H1 (cell line): Measurements from ENCODE around the gene KXD1. TPM values are rescaled to one million over a fixed set of nuclear protein-coding genes. Genes with fewer than 3 reads are reported as not detected.

Source experiments
- CTCF ChIA-PET: fragments of 300-600 bp; sonication (Branson Sonifier 250); formaldehyde crosslinking; loops from one replicate; lab custom pipeline; 2021; ENCODE audit not compliant: partially characterized antibody; lab: Charles Lee
- POLR2A ChIA-PET: fragments of 300-600 bp; sonication (Branson Sonifier 250); formaldehyde crosslinking; loops from one replicate; lab custom pipeline; 2021; ENCODE audit warnings: inconsistent platforms; ENCODE audit not compliant: partially characterized antibody; lab: Charles Lee
- DNase-seq, 2 experiments: peaks; one replicate each; pipeline versions ENCODE4 v3.0.0 to v3.0.0-alpha.2; 2010 to 2022; ENCODE audit warnings: low spot score in 2 of 2, low read depth in 1 of 2, mixed read lengths in 1 of 2
- FAIRE-seq: peaks from 2 replicates; lab custom pipeline; 2011; peaks lifted over from hg19 to GRCh38; lab: Jason Lieb, UNC
- H2AFZ ChIP-seq: 2 replicates; pipeline ENCODE4 v1.8.1; 2012; ENCODE audit warnings: low read length, inconsistent platforms
- H2AK5ac ChIP-seq: 2 replicates; pipeline ENCODE4 v1.6.1; 2013; ENCODE audit warnings: low read depth, low read length
- H2BK120ac ChIP-seq: replicated peaks from 2 replicates; pipeline ENCODE3; 2013; ENCODE audit warnings: low read depth, low read length, inconsistent platforms
- H2BK12ac ChIP-seq: 2 replicates; pipeline ENCODE4 v1.6.1; 2013; ENCODE audit warnings: low read depth, low read length
- H2BK15ac ChIP-seq: 2 replicates; pipeline ENCODE4 v1.6.1; 2013; ENCODE audit warnings: low read length
- H2BK20ac ChIP-seq: 2 replicates; pipeline ENCODE4 v1.6.1; 2013; ENCODE audit warnings: low read length
- H2BK5ac ChIP-seq: 2 replicates; pipeline ENCODE4 v1.6.1; 2013; ENCODE audit warnings: low read depth, low read length
- H3K14ac ChIP-seq: 2 replicates; pipeline ENCODE4 v1.6.1; 2013; ENCODE audit warnings: inconsistent platforms; ENCODE audit not compliant: insufficient read length
- H3K18ac ChIP-seq: 2 replicates; pipeline ENCODE4 v1.6.1; 2013; ENCODE audit warnings: low read length; ENCODE audit errors: extremely low read depth
- H3K23ac ChIP-seq: 2 replicates; pipeline ENCODE4 v1.6.1; 2013; ENCODE audit warnings: inconsistent platforms; ENCODE audit not compliant: insufficient read length
- H3K23me2 ChIP-seq: 2 replicates; pipeline ENCODE4 v1.6.1; 2013; ENCODE audit warnings: low read depth, low read length
- H3K27ac ChIP-seq: 2 replicates; pipeline ENCODE4 v1.6.1; 2011; ENCODE audit warnings: low read depth, low read length, inconsistent platforms
- H3K27me3 ChIP-seq, 4 experiments: replicated peaks in 1 of 4; 1 replicate in 1 of 4; 2 replicates in 3 of 4; pipeline versions ENCODE4 v1.6.1 to v1.8.1; 2011 to 2013; ENCODE audit warnings: low read length in 3 of 4, mild to moderate bottlenecking in 3 of 4, inconsistent platforms in 2 of 4, mixed read lengths in 2 of 4, moderate library complexity in 1 of 4; ENCODE audit not compliant: control insufficient read depth in 3 of 4, insufficient read depth in 3 of 4; ENCODE audit errors: extremely low read depth in 1 of 4
- H3K36me3 ChIP-seq, 4 experiments: 2 replicates each; pipeline versions ENCODE4 v1.6.1 to v1.8.1; 2011 to 2013; ENCODE audit warnings: mild to moderate bottlenecking in 4 of 4, low read length in 3 of 4, moderate library complexity in 2 of 4, control low read depth in 1 of 4, inconsistent platforms in 1 of 4; ENCODE audit not compliant: insufficient read depth in 4 of 4, control insufficient read depth in 2 of 4
- H3K4ac ChIP-seq: replicated peaks from 2 replicates; pipeline ENCODE3; 2013; ENCODE audit warnings: low read length, low read depth, mixed read lengths, inconsistent platforms; ENCODE audit not compliant: insufficient read length
- H3K4me1 ChIP-seq, 4 experiments: replicated peaks in 1 of 4; 1 replicate in 1 of 4; 2 replicates in 3 of 4; pipeline versions ENCODE4 v1.6.1 to v1.8.1; 2011 to 2013; ENCODE audit warnings: low read length in 3 of 4, inconsistent platforms in 2 of 4, mixed read lengths in 1 of 4; ENCODE audit not compliant: insufficient read depth in 4 of 4, control insufficient read depth in 3 of 4
- H3K4me2 ChIP-seq, 2 experiments: 2 replicates each; pipeline versions ENCODE4 v1.6.1 to v1.8.1; 2011 to 2013; ENCODE audit warnings: low read depth in 2 of 2, low read length in 2 of 2, control low read depth in 1 of 2, inconsistent platforms in 1 of 2, mild to moderate bottlenecking in 1 of 2; ENCODE audit not compliant: insufficient read depth in 1 of 2
- H3K4me3 ChIP-seq, 4 experiments: fragments of 200-600, 300-600 bp in 1 of 4; sonication (generic), shearing (Covaris generic), sonication (Bioruptor Twin) in 1 of 4; 2 replicates each; pipeline versions ENCODE4 v1.5.1 to v1.8.1; 2011 to 2016; ENCODE audit warnings: low read length in 4 of 4, low read depth in 3 of 4, control low read depth in 2 of 4, inconsistent platforms in 2 of 4, mild to moderate bottlenecking in 2 of 4, mixed read lengths in 1 of 4, moderate library complexity in 1 of 4; ENCODE audit not compliant: insufficient read depth in 2 of 4; ENCODE audit errors: extremely low read depth in 1 of 4
- H3K56ac ChIP-seq: replicated peaks from 2 replicates; pipeline ENCODE3; 2013; ENCODE audit warnings: low read depth, mild to moderate bottlenecking, mixed read lengths, low read length, inconsistent platforms; ENCODE audit not compliant: insufficient read length
- H3K79me1 ChIP-seq: 2 replicates; pipeline ENCODE4 v1.6.1; 2013; ENCODE audit warnings: low read depth, low read length, control low read depth
- H3K79me2 ChIP-seq, 2 experiments: 2 replicates each; pipeline versions ENCODE4 v1.6.1 to v1.8.1; 2012 to 2013; ENCODE audit warnings: low read length in 2 of 2, mild to moderate bottlenecking in 2 of 2, inconsistent platforms in 1 of 2; ENCODE audit not compliant: insufficient read depth in 2 of 2, control insufficient read depth in 1 of 2
- H3K9ac ChIP-seq, 4 experiments: replicated peaks in 1 of 4; 1 replicate in 1 of 4; 2 replicates in 3 of 4; pipeline versions ENCODE4 v1.6.1 to v1.8.1; 2011 to 2013; ENCODE audit warnings: low read depth in 3 of 4, low read length in 3 of 4, control low read depth in 2 of 4, mild to moderate bottlenecking in 2 of 4, moderate library complexity in 2 of 4, inconsistent platforms in 1 of 4; ENCODE audit errors: extremely low read depth in 1 of 4
- H3K9me3 ChIP-seq, 2 experiments: 2 replicates each; pipeline versions ENCODE4 v1.6.1 to v1.8.1; 2012 to 2013; ENCODE audit warnings: mild to moderate bottlenecking in 2 of 2, moderate library complexity in 2 of 2, control low read depth in 1 of 2, inconsistent platforms in 1 of 2, low read depth in 1 of 2, low read length in 1 of 2, mixed read lengths in 1 of 2; ENCODE audit not compliant: insufficient read depth in 2 of 2
- H4K20me1 ChIP-seq, 2 experiments: replicated peaks in 1 of 2; 2 replicates each; pipeline versions ENCODE3 to v1.8.1; 2011 to 2013; ENCODE audit warnings: inconsistent platforms in 2 of 2, low read length in 2 of 2, mild to moderate bottlenecking in 1 of 2; ENCODE audit not compliant: insufficient read depth in 2 of 2, control insufficient read depth in 1 of 2
- H4K5ac ChIP-seq: 2 replicates; pipeline ENCODE4 v1.6.1; 2013; ENCODE audit warnings: low read length, low read depth, mixed read lengths, inconsistent platforms; ENCODE audit not compliant: insufficient read length
- H4K8ac ChIP-seq: 2 replicates; pipeline ENCODE4 v1.8.0; 2013; ENCODE audit warnings: mild to moderate bottlenecking, moderate library complexity, low read length, inconsistent platforms; ENCODE audit not compliant: insufficient read depth; ENCODE audit errors: extremely low read depth
- H4K91ac ChIP-seq: replicated peaks from 2 replicates; pipeline ENCODE3; 2013; ENCODE audit warnings: low read length, mixed read lengths, inconsistent platforms; ENCODE audit not compliant: insufficient read length
- KDM5A ChIP-seq: fragments of 200-600 bp; IDR thresholded peaks from 2 replicates; pipeline ENCODE4 v1.7.1; 2012; ENCODE audit warnings: mild to moderate bottlenecking, low read length, inconsistent platforms, mixed read lengths
- RFX5 ChIP-seq: IDR thresholded peaks from 2 replicates; pipeline ENCODE4 v1.6.1; 2011; ENCODE audit warnings: low read depth, low read length, improper control_type of control experiment, borderline replicate concordance
- SRF ChIP-seq: IDR thresholded peaks from 2 replicates; pipeline ENCODE4 v1.6.1; 2011; ENCODE audit warnings: mild to moderate bottlenecking, low read depth, low read length, moderate library complexity
- whole genome bisulfite sequencing, 2 experiments: shearing (Covaris generic) in 1 of 2; methylation state at CpG; one replicate each; pipeline versions ENCODE4 v1.1.6 to v1.1.7; 2013 to 2015; ENCODE audit warnings: low lambda C conversion rate in 2 of 2, mixed read lengths in 2 of 2, inconsistent platforms in 1 of 2, low coverage in 1 of 2, missing lambda C conversion rate in 1 of 2; ENCODE audit not compliant: insufficient replicate concordance in 2 of 2, insufficient coverage in 1 of 2, insufficient read length in 1 of 2; ENCODE audit errors: extremely low coverage in 1 of 2, missing lambda C conversion rate in 1 of 2; 5-methylcytosine and 5-hydroxymethylcytosine counted together
- polyA plus RNA-seq, 7 experiments: library from polyadenylated mRNA; depleted of rRNA in 3 of 7; stranded (reverse) in 5 of 7; unstranded in 2 of 7; fragments of >200 nt in 5 of 7; fragments of 200-250 nt in 2 of 7; gene quantifications; 1 replicate in 5 of 7; 2 replicates in 1 of 7; 4 replicates in 1 of 7; pipeline versions ENCODE4 v1.2.1 to v1.2.3, GENCODE V29; 2011 to 2013; ENCODE audit warnings: missing spikeins in 2 of 7, mixed read lengths in 2 of 7
- total RNA-seq: library from RNA; stranded (reverse); fragmentation: NEBNext Ultra II Directional; extraction: Animal tissue kit (Norgen Biotek cat#: 25700); gene quantifications from 2 replicates; pipeline ENCODE4 v1.2.1, GENCODE V29; 2021
- TF ChIP-seq, protein P1 (sequence below), 3 experiments: IDR thresholded peaks; 1 replicate in 2 of 3; 2 replicates in 1 of 3; pipeline versions ENCODE4 v1.5.1 to v1.6.1; 2011; ENCODE audit warnings: low read length in 3 of 3, mild to moderate bottlenecking in 3 of 3, inconsistent platforms in 2 of 3, low read depth in 1 of 3, moderate library complexity in 1 of 3; ENCODE audit not compliant: insufficient read depth in 1 of 3; ENCODE audit errors: control extremely low read depth in 1 of 3

KXD1 gene
- total and polyA plus RNA-seq, 2 of the 8 experiments (the other 6 are each of a cell fraction or from before 2014, with no cell fraction given), result 115 to 267 TPM

DNA sequence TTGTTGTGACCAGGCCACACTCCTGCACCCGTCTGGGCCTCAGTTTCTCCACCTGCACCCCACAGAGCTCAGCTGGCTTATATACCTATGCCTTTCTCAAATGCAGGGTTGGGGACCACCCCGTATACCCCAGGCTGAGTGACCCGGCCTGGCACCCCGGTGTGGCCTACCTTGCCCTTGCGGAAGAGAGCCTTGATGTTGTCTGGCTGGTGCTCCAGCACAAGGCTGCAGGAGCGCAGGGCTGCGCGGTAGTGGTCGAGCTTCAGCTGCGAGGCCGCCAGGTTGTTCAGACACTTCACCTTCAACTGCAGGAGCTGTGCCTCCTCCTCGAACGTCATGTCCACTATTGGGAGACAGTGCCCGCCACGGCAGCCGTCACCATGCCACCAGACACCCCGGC lies 20.2 kb upstream of the KXD1 start:
- Histone ChIP-seq H3K4me3 (no peak overlapping the region), H3K36me3 (peaks cover 19 to 71% (median 40%) of the 10 kb centered on the region in 4 experiments)
- 96% methylated on average over 17 of the region's 17 CpGs; no CpG with 5 or more reads in 1 of the 2 experiments for WGBS, 2 experiments

More for the DNA sequence above, 20.2 kb upstream of the KXD1 start:
- H2AK5ac ChIP-seq, result no peak overlapping the region
- ChIA-PET CTCF (no interaction called here), POLR2A (interaction anchor here (0.6 to 3.5 kb wide), 7 partner anchors 8 to 256 kb away, joined by 3 to 22 read pairs (median 3); partner anchors contain the start of genes ELL and JUND)
- H3K23ac ChIP-seq, result no peak overlapping the region
- peaks cover 2% of the 10 kb centered on the region for H3K23me2 ChIP-seq
- no peak overlapping the region for H2BK120ac ChIP-seq
- no peak overlapping the region for H2BK15ac ChIP-seq
- H3K4ac ChIP-seq, result no peak overlapping the region
- peaks cover 0 to 14% of the 10 kb centered on the region in 2 experiments; a peak in 2 of 4 replicates for H3K79me2 ChIP-seq
- H3K56ac ChIP-seq, result no peak overlapping the region
- H4K20me1 ChIP-seq, result peaks cover 2 to 4% of the 10 kb centered on the region in 2 experiments
- 0 out of 7 replicates have a peak, but pooled peaks cover 0 to 3% (median 0%) of the 10 kb centered on the region in 4 experiments for H3K4me1 ChIP-seq
- H3K27ac ChIP-seq, result no peak overlapping the region
- no peaks in the 10 kb centered on the region for H3K9me3 ChIP-seq
- H3K9ac ChIP-seq, result no peak overlapping the region
- H3K79me1 ChIP-seq, result no peaks in the 10 kb centered on the region; the same call in 1 of the 2 replicates
- H3K4me2 ChIP-seq, result no peak overlapping the region
- H2BK20ac ChIP-seq, result no peak overlapping the region
- H3K14ac ChIP-seq, result no peak overlapping the region
- H4K5ac ChIP-seq, result no peak overlapping the region
- DNase-seq (no peak), FAIRE-seq (no peak)
- no peak overlapping the region for H4K91ac ChIP-seq
- H4K8ac ChIP-seq, result no peak overlapping the region
- H2BK5ac ChIP-seq, result no peak overlapping the region
- no peak overlapping the region for H2AFZ ChIP-seq
- no peak overlapping the region for H2BK12ac ChIP-seq
- H3K27me3 ChIP-seq, result no peaks in the 10 kb centered on the region
- H3K18ac ChIP-seq, result no peak overlapping the region
- TF ChIP-seq KDM5A (no peak), SRF (no peak), RFX5 (no peak)
- TF ChIP-seq, protein P1, sequence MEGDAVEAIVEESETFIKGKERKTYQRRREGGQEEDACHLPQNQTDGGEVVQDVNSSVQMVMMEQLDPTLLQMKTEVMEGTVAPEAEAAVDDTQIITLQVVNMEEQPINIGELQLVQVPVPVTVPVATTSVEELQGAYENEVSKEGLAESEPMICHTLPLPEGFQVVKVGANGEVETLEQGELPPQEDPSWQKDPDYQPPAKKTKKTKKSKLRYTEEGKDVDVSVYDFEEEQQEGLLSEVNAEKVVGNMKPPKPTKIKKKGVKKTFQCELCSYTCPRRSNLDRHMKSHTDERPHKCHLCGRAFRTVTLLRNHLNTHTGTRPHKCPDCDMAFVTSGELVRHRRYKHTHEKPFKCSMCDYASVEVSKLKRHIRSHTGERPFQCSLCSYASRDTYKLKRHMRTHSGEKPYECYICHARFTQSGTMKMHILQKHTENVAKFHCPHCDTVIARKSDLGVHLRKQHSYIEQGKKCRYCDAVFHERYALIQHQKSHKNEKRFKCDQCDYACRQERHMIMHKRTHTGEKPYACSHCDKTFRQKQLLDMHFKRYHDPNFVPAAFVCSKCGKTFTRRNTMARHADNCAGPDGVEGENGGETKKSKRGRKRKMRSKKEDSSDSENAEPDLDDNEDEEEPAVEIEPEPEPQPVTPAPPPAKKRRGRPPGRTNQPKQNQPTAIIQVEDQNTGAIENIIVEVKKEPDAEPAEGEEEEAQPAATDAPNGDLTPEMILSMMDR (IDR thresholded peaks at IDR 0.05; ENCODE audit: control extremely low read depth in 1 of 3, insufficient read depth in 1 of 3, low read depth in 1 of 3, low read length in 3 of 3), result no peak
